KMS-11 (cell line): ENCODE results near the gene SPATA22.
"Not testable (repeated sequence)": the region's sequence is repeated elsewhere in the genome, so short reads cannot be mapped to it uniquely, and the experiment has no call there.

Experiments
- H2AFZ ChIP-seq: fragments of 200-600 bp; sonication (generic); 2 replicates; pipeline ENCODE4 v1.6.1; 2016; ENCODE audit warnings: antibody characterized with exemption, mixed run types, low read depth
- H3K27ac ChIP-seq: fragments of 200-600 bp; sonication (generic); 2 replicates; pipeline ENCODE4 v1.6.1; 2016; ENCODE audit warnings: mild to moderate bottlenecking, mixed run types
- H3K27me3 ChIP-seq: fragments of 200-600 bp; sonication (generic); 2 replicates; pipeline ENCODE4 v1.6.1; 2017; ENCODE audit warnings: mild to moderate bottlenecking, low read depth, mixed run types, moderate library complexity; ENCODE audit not compliant: insufficient read depth
- H3K36me3 ChIP-seq: fragments of 200-600 bp; sonication (generic); 2 replicates; pipeline ENCODE4 v1.6.1; 2017; ENCODE audit warnings: mild to moderate bottlenecking, mixed run types; ENCODE audit not compliant: insufficient read depth
- H3K4me1 ChIP-seq: fragments of 200-600 bp; sonication (generic); 2 replicates; pipeline ENCODE4 v1.6.1; 2016; ENCODE audit warnings: mild to moderate bottlenecking, low read depth, mixed run types; ENCODE audit not compliant: poor library complexity, severe bottlenecking
- H3K4me2 ChIP-seq: fragments of 200-600 bp; sonication (generic); 2 replicates; pipeline ENCODE4 v1.7.0; 2016; ENCODE audit warnings: mild to moderate bottlenecking, mixed run types
- H3K4me3 ChIP-seq: fragments of 200-600 bp; sonication (generic); IDR thresholded peaks from 2 replicates; pipeline ENCODE4 v1.6.1; 2017; ENCODE audit warnings: low read depth, low read length, mixed read lengths; ENCODE audit not compliant: insufficient read depth
- H3K79me2 ChIP-seq: fragments of 200-600 bp; sonication (generic); 2 replicates; pipeline ENCODE4 v1.6.1; 2016; ENCODE audit warnings: low read depth, mixed run types; ENCODE audit not compliant: insufficient read depth
- H3K9ac ChIP-seq: fragments of 200-600 bp; sonication (generic); 2 replicates; pipeline ENCODE4 v1.6.1; 2016; ENCODE audit warnings: mild to moderate bottlenecking, mixed run types
- H4K20me1 ChIP-seq: fragments of 200-600 bp; sonication (generic); 2 replicates; pipeline ENCODE4 v1.6.1; 2016; ENCODE audit warnings: mild to moderate bottlenecking, mixed run types; ENCODE audit not compliant: insufficient read depth
- TF ChIP-seq, protein P1 (sequence below): fragments of 200-600 bp; sonication (generic); conservative IDR thresholded peaks from 2 replicates; pipeline ENCODE4 v1.6.1; 2017; ENCODE audit warnings: low read depth, mild to moderate bottlenecking, antibody characterized with exemption, low read length, moderate library complexity, mixed read lengths

Gene SPATA22, protein sequence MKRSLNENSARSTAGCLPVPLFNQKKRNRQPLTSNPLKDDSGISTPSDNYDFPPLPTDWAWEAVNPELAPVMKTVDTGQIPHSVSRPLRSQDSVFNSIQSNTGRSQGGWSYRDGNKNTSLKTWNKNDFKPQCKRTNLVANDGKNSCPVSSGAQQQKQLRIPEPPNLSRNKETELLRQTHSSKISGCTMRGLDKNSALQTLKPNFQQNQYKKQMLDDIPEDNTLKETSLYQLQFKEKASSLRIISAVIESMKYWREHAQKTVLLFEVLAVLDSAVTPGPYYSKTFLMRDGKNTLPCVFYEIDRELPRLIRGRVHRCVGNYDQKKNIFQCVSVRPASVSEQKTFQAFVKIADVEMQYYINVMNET

DNA sequence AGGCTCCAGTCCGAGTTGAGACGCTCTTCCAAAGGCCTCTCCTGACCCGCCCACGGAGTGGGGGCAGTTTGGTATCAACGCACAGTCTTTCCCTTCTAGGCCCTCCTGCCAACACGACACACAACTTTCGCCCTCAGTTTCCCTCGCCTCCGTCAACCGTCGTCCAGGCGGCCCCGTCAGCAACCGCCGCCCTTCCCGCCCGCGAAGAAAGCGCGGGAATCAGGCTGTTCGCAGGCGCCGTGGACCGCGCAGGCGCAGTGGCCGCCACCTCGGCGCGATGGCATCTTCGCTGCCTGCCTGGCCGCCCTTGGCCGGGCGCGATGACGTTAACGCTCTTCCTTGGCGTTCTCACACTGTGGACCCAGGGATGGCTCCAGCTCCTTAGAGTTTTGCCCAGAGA lies at the start of gene SPATA22:
Gene SPATA22 (minus strand): TSS at position 221 of the 400 bp plus-strand sequence. CDS start 2,494 bp downstream, outside the sequence.
- Histone ChIP-seq H3K4me2 (no peak within 1 kb of the TSS), H3K27me3 (no peaks in the 10 kb centered on the region), H4K20me1 (no peaks in the 10 kb centered on the region), H3K36me3 (no peaks in the 10 kb centered on the region), H3K9ac (no peak within 1 kb of the TSS), H3K4me1 (no peaks in the 10 kb centered on the region), H3K4me3 (no peak within 1 kb of the TSS), H3K27ac (no peak within 1 kb of the TSS), H3K79me2 (no peaks in the 10 kb centered on the region), H2AFZ (no peak within 1 kb of the TSS)
- TF ChIP-seq, protein P1, sequence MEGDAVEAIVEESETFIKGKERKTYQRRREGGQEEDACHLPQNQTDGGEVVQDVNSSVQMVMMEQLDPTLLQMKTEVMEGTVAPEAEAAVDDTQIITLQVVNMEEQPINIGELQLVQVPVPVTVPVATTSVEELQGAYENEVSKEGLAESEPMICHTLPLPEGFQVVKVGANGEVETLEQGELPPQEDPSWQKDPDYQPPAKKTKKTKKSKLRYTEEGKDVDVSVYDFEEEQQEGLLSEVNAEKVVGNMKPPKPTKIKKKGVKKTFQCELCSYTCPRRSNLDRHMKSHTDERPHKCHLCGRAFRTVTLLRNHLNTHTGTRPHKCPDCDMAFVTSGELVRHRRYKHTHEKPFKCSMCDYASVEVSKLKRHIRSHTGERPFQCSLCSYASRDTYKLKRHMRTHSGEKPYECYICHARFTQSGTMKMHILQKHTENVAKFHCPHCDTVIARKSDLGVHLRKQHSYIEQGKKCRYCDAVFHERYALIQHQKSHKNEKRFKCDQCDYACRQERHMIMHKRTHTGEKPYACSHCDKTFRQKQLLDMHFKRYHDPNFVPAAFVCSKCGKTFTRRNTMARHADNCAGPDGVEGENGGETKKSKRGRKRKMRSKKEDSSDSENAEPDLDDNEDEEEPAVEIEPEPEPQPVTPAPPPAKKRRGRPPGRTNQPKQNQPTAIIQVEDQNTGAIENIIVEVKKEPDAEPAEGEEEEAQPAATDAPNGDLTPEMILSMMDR: no peak

DNA sequence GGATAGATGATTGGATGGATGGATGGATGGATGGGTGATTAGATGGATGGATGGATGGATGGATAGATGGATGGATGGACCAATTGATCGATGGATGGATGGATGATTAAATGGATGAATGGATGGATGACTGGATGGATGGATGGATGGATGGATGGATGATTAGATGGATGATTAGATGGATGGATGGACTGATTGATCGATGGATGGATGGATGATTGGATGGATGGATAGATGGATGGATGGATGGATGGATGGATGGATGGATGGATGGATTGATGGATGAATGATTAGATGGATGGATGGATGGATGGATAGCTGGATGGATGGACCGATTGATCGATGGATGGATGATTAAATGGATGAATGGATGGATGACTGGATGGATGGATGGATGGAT lies 47.9 kb upstream of the SPATA22 start:
- H3K27ac ChIP-seq, H4K20me1 ChIP-seq, H3K27me3 ChIP-seq, H2AFZ ChIP-seq, H3K79me2 ChIP-seq, H3K9ac ChIP-seq, H3K4me1 ChIP-seq, H3K36me3 ChIP-seq, H3K4me2 ChIP-seq, H3K4me3 ChIP-seq: not testable (repeated sequence)

DNA sequence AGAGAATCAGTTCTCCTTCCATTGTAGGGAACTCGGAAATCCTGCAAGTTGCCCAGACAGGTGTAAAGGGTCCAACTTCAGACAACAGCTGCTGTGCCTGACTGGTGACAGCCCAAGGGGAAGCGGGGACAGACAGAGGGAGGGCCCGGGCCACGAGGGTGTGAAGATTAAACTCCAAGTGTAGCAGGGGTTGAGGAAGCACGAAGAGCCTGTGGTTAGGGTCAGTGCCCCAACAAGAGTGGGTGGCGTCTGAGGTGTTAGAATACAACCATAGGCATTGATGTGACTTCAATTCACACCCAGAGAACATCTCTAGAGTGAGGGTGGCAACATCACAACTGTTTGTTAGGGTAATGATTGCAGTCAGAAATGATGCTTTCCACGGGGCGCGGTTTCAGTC lies 43.3 kb upstream of the SPATA22 start:
- no peaks in the 10 kb centered on the region for H3K79me2 ChIP-seq
- no peaks in the 10 kb centered on the region for H4K20me1 ChIP-seq
- no peak overlapping the region for H3K9ac ChIP-seq
- H2AFZ ChIP-seq: no peak overlapping the region
- no peaks in the 10 kb centered on the region for H3K27me3 ChIP-seq
- TF ChIP-seq, protein P1: no peak
- H3K4me1 ChIP-seq: no peaks in the 10 kb centered on the region
- no peak overlapping the region for H3K4me2 ChIP-seq
- H3K36me3 ChIP-seq: no peaks in the 10 kb centered on the region
- H3K27ac ChIP-seq: no peak overlapping the region
- no peak overlapping the region for H3K4me3 ChIP-seq

DNA sequence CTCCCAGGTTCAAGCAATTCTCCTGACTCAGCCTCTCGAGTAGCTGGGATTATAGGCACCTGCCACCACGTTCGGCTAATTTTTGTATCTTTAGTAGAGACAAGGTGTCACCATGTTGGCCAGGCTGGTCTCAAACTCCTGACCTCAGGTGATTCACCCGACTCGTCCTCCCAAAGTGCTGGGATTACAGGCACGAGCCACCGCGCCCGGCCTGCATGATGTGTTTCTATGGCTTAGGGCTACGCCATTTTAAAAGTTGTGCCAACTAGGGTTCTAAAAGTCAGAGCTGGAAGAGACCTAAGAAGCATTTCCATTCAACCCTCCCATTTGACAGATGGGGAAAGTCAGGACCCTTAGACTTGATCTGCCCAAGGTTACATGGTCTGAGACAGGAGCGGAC lies 42.5 kb upstream of the SPATA22 start:
- H3K36me3 ChIP-seq, H3K9ac ChIP-seq, H3K4me1 ChIP-seq, H2AFZ ChIP-seq, H3K27ac ChIP-seq, H3K4me3 ChIP-seq, H3K79me2 ChIP-seq, H4K20me1 ChIP-seq, H3K4me2 ChIP-seq, H3K27me3 ChIP-seq: not testable (repeated sequence)

DNA sequence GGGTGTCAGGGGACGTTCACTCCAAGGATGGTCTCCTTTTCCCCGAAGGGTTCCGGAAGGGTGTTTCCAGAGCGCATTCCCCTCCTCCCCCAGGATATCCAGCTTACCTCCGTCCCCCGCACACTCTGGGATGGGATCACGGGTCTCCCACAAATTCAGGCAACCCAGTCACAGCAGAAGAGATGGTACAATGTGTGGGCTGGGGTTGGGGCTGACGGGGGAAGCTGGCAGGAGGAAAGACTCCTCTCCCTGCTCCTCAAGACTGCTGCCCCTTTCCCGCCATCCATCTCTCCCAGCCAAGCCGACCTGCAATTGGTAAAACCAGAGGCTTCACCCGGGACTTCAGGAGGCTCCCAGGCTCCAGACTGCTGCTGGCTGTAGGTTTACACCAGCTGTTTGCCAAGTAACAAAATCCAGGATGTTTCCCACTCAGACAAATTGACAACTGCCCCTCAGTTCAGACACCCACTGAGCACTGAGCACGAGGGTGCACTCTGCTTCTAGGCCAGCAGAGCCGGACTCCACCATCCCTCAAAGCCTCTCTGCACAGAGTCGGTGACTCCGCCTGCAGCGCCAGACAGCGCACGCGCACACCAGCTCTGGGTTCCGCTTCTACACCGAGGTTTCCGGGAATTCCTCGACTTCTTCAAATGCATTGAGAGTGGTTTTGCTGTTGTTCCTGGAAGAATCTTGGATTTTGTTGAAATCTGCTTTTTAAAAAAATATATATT lies 41.9 kb upstream of the SPATA22 start:
- Histone ChIP-seq H3K79me2 (no peaks in the 10 kb centered on the region), H4K20me1 (no peaks in the 10 kb centered on the region), H3K9ac (no peak overlapping the region), H3K4me1 (no peaks in the 10 kb centered on the region), H3K27ac (no peak overlapping the region), H3K36me3 (no peaks in the 10 kb centered on the region), H3K4me2 (no peak overlapping the region), H2AFZ (no peak overlapping the region), H3K4me3 (no peak overlapping the region), H3K27me3 (no peaks in the 10 kb centered on the region)
- TF ChIP-seq, protein P1: no peak
